HG02973 (cell line): ENCODE measurements around the gene OR13A1.
"Not testable (repeated sequence)": the region's sequence is repeated elsewhere in the genome, so short reads cannot be mapped to it uniquely, and the experiment has no call there.

Experiments
- ATAC-seq: cut with Tn5 transposase; IDR thresholded peaks from one replicate; pipeline ENCODE4 v1.9.1; 2021; ENCODE audit warnings: moderate library complexity; ENCODE audit not compliant: unreplicated experiment

The OR13A1 gene

GRCh38 chr10:45315508-45315907 lies at the start of gene OR13A1:
OR13A1 (minus strand) TSS chr10:45315608; CDS start chr10:45304422, 11,186 bp downstream.
- no peak for ATAC-seq

GRCh38 chr10:45361983-45362799 lies 46.8 kb upstream of the OR13A1 start:
- ATAC-seq = not testable (repeated sequence)

GRCh38 chr10:45358961-45359360 lies 43.6 kb upstream of the OR13A1 start:
- ATAC-seq = not testable (repeated sequence)

- no peak for ATAC-seq
Observed at GRCh38 chr10:45355494-45355893, 40.1 kb upstream of the OR13A1 start.

GRCh38 chr10:45354261-45354660 lies 38.9 kb upstream of the OR13A1 start:
- no peak for ATAC-seq

GRCh38 chr10:45353186-45353585 lies 37.8 kb upstream of the OR13A1 start:
- peak; percentile 48 for ATAC-seq

GRCh38 chr10:45348196-45348765 lies 32.9 kb upstream of the OR13A1 start:
- not testable (repeated sequence) for ATAC-seq

GRCh38 chr10:45347464-45347863 lies 32.1 kb upstream of the OR13A1 start:
- not testable (repeated sequence) for ATAC-seq

GRCh38 chr10:45346652-45347335 lies 31.4 kb upstream of the OR13A1 start:
- not testable (repeated sequence) for ATAC-seq

- not testable (repeated sequence) for ATAC-seq
Observed at GRCh38 chr10:45340420-45340819, 25.0 kb upstream of the OR13A1 start.

- ATAC-seq = no peak
Observed at GRCh38 chr10:45339894-45340293, 24.5 kb upstream of the OR13A1 start.

- ATAC-seq = not testable (repeated sequence)
Observed at GRCh38 chr10:45331824-45332223, 16.4 kb upstream of the OR13A1 start.

GRCh38 chr10:45326864-45327263 lies 11.5 kb upstream of the OR13A1 start:
- not testable (repeated sequence) for ATAC-seq

GRCh38 chr10:45325116-45325515 lies 9.7 kb upstream of the OR13A1 start:
- no peak for ATAC-seq

- no peak for ATAC-seq
Observed at GRCh38 chr10:45319702-45320101, 4.3 kb upstream of the OR13A1 start.

GRCh38 chr10:45313264-45313873 lies 2.0 kb downstream of the OR13A1 start:
- no peak for ATAC-seq

- no peak for ATAC-seq
Observed at GRCh38 chr10:45308707-45309106, 6.7 kb downstream of the OR13A1 start.

- ATAC-seq = no peak
Observed at GRCh38 chr10:45302573-45302972, 12.8 kb downstream of the OR13A1 start.

GRCh38 chr10:45298341-45298955 lies 17.0 kb downstream of the OR13A1 start:
- not testable (repeated sequence) for ATAC-seq

- ATAC-seq = no peak
Observed at GRCh38 chr10:45294681-45295080, 20.7 kb downstream of the OR13A1 start.

GRCh38 chr10:45286980-45287379 lies 28.4 kb downstream of the OR13A1 start:
- no peak for ATAC-seq
